DMS153 (cell line): ENCODE measurements around the gene MS4A4A.

ENCODE experiments used
- DNase-seq: peaks from one replicate; lab custom pipeline; 2025; lab: John Stamatoyannopoulos, UW

Gene MS4A4A

DNA sequence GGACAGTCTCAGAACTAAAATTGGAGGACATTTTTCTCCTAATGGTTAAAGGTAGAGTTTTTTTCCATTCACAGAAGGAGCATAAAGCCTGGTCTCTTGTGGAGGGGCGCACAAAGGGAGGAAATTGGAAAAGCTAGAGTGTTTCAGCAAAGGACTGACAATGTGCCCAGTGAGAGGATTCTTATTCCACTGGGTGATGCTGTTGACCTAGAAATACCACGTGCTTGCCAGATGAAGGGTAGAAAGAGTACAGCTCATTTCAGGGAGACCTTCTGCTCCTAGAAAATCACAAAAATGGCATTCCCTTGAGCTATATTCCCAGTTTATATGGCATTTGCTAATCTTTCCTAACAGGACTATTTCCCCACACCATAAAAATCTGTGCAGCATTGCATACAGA, 67.7 kb downstream of the MS4A4A start:
- DNase-seq, result peak; percentile 30

DNA sequence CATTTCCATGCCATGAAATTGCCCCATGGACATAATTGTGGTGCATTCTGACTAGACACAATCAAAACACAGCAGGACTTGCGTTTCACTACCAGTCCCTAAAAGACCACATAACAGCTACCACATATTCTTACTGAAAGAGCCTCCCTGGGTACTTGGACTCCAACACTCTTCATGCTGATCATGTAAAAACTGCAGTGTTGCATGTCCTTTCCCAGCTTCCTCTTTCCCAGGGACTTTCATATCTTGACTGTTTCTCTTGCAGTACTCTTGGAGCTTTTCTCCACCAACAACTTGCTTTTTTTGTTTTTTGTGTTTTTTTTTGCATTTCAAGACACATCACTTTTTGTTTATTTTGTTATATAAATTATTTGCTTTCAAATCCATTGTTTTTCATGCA, 69.5 kb downstream of the MS4A4A start:
- DNase-seq, result no peak

DNA sequence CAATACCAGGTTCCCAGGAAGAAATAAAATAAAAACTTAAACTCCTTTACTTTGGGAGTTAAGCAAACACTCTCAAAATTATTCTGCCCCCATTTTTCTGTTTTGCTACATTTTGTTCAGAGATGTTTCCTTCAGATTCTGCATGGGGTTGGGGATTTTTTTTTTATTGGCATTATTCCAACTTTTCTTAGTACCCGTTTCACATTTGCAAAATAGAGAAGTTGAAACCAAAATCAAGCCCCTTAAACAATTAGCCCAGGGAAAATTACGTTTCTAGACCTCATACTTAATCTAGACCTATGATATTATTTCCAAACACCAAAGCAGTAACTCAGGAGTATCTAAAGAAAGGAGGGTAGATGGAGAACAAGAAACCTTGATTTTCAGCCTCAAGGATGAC, 77.3 kb downstream of the MS4A4A start:
- no peak for DNase-seq
